Endothelial cell of hepatic sinusoid (primary cell): ENCODE results near the gene C19orf85.
"Not testable (repeated sequence)": the region's sequence is repeated elsewhere in the genome, so short reads cannot be mapped to it uniquely, and the experiment has no call there.

Source experiments
- in situ Hi-C: cut with HindIII; loops from 2 replicates; pipeline ENCODE4 v1.10.0; 2017; ENCODE audit warnings: low sequenced_read_pairs

C19orf85 gene

DNA sequence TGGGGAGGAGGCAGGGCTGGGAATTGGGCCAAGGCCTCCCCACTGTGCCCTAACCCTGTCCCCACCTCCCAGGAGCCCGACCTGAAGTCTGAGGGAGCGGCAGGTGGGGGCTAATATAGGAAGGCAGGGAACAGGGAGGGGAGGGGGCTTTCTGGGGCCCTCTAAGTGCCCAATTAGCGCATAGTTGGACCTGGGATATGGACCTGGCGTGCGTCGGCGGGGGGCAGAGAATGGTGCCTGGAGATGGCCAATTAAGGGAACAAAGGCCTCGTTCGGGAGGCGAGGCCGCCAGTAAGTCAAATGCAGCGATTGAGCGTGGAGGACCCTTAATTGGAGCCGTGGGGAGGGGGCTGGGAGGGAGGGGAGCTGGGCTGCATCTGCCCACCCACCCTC is at the start of gene C19orf85:
Gene C19orf85 (minus strand): TSS at position 90 of the 393 bp plus-strand sequence. CDS start 197 bp downstream, outside the sequence.
- in situ Hi-C loops, result no loop called here

GRCh38 chr19:55508120-55508519 is 43.6 kb upstream of the C19orf85 start:
- in situ Hi-C loops, result no loop called here

DNA sequence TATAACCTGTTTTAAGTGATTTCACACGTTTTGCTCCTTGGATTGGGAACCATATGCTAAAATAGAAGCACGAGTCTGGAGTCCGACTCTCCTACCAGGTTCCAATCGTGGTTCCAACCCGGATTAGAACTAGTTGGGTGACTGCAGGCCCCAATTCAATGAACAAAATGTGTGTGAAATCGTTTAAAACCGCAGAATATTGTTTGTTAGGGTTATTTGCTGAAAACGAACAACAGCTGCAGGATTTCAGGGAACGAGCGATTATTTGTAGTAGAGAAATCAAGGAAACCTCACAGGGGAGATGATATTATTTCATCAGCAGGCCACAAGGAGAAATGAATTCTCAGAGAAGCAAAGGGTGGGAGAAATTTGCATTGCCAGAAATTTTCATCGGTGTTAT is 40.4 kb upstream of the C19orf85 start:
- in situ Hi-C loops, result no loop called here

DNA sequence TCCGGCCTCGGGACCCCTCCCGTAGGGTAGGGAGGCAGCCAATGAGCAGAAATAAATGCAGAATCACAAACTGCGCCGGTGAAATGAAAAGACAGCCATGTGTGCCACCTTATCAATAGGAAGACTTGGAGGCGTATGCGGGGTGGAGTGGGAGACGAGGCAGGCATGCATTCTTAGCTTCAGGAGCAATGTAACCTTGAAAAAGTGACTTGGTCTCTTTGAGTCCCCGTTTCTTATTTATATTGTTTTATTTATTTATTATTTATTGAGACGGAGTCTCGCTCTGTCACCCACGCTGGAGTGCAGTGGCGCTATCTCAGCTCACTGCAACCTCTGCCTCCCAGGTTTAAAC is 39.7 kb upstream of the C19orf85 start:
- in situ Hi-C loops, result no loop called here

DNA sequence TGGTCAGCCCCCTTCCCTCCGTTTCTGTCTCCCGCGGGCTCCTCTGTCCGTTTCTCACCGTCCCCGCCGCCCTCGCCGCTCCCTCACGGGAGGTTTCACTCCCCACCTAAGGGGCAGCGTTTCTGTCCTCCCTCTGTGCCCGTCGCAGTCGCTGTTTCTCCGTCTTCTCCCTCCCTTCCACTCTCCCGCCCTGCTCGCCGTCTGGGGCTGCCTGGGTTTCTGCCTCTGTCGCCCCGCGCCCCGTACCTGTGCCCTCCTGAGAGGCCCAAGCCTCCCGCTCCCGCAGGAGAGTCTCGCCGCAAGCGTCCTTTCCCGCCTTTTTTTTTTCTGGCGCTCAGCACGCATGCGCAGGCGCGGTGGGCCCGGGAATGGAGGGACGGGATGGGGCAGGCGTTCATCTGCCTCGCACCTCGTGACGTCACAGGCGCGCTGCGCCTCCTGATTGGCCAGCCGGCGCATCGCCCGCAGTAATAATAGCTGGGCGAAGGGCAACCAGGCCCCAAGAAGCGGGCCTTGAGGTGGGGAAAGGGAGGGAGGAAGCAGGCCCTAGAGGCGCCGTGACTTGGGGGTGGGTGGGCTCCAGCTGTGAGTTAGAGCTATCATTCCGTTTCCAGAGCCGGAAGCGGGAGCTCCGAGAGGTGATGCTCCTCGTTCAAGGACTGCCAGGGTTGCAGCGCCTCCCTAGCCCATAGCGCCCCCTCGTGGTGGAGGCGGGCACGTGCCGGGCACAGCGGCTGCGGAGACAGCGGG is 39.1 kb upstream of the C19orf85 start:
- in situ Hi-C loops, result no loop called here

- in situ Hi-C loops, result no loop called here
Observed at GRCh38 chr19:55503157-55503501, 38.6 kb upstream of the C19orf85 start.

DNA sequence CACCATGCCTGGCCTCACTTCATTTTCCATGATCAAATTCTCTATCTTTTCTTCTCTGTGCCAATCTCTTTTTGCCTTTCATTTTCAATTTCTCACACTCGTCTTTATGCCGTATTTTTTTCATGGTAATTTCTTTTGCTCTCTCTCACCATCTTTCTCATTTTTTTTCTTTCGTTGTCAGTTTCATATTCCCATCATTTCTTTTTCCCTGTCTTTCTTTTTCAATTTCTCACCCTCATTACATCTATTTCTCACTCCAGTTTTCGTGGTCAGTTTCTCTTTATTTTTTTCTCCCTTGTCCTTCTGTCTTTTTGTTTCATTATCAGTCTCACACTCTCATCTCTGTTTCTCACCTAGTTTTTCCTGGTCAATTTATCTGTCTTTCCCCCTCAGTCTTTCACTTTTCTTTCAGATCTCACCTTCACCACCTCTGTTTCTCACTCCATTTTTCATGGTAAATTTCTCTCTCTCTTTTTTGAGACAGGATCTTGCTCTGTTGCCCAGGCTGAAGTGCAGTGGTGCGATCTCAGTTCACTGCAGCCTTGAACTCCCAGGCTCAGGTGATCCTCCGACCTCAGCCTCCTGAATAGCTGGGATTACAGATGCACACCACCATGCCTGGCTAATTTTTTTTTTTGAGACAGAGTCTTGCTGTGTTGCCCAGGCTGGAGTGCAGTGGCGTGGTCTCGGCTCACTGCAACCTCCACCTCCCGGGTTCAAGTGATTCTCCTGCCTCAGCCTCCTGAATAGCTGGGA is 37.8 kb upstream of the C19orf85 start:
- in situ Hi-C loops, result no loop called here

GRCh38 chr19:55500368-55500952 is 35.9 kb upstream of the C19orf85 start:
- in situ Hi-C loops, result no loop called here

GRCh38 chr19:55498246-55498840 is 33.8 kb upstream of the C19orf85 start:
- in situ Hi-C loops, result no loop called here

- in situ Hi-C loops, result no loop called here
Observed at GRCh38 chr19:55497763-55498162, 33.2 kb upstream of the C19orf85 start.

- in situ Hi-C loops, result not testable (repeated sequence)
Observed at GRCh38 chr19:55496820-55497219, 32.3 kb upstream of the C19orf85 start.

- in situ Hi-C loops, result no loop called here
Observed at GRCh38 chr19:55495646-55496349, 31.2 kb upstream of the C19orf85 start.

DNA sequence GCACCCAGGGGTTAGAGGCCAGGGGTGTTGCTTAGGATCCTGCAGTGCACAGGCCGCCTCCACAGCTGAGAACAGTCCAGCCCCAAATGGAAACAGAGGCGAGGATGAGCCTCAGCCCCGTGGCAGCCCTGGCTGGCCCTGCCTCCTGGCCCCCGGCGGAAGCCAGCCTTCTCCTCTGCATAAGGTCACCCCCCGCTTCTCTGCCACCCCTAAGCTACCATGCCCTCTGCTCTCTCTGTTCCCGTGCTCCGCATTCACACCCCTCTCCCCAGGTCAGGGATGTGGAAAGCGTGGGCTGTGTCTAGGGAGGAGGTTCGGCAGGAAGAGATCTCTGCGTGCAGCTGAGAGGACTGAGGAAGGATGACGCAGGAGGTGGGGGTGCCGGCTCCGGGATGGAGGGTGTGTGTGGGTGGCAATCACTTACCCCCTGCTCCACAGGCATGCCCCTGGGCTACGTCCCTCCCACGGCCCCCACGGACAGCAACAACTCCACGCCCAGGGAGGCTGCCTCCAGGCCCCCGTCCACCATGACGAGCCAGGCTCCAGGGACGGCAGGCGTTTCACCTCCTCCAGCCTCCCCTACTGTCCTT is 29.7 kb upstream of the C19orf85 start:
- in situ Hi-C loops, result no loop called here

DNA sequence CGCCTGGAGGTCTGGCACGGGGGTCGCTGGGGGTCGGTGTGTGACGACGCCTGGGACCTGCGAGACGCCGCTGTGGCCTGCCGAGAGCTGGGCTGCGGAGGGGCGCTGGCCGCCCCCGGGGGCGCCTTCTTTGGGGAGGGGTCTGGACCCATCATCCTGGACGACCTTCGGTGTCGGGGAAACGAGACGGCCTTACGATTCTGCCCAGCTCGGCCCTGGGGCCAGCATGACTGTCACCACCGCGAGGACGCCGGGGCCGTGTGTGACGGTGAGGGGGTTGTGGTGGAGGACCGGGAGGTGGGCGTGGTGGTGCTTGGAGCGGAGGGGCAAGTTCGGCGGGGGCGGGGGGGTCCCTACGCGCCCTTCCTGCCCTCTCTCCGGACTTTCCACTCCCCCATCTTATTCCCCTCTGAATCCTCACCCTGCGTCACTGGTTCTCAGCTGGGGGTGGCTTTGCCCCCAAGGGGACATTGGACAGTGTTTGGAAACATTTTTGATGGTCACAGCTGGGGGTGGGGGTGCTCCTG is 29.2 kb upstream of the C19orf85 start:
- in situ Hi-C loops, result no loop called here

DNA sequence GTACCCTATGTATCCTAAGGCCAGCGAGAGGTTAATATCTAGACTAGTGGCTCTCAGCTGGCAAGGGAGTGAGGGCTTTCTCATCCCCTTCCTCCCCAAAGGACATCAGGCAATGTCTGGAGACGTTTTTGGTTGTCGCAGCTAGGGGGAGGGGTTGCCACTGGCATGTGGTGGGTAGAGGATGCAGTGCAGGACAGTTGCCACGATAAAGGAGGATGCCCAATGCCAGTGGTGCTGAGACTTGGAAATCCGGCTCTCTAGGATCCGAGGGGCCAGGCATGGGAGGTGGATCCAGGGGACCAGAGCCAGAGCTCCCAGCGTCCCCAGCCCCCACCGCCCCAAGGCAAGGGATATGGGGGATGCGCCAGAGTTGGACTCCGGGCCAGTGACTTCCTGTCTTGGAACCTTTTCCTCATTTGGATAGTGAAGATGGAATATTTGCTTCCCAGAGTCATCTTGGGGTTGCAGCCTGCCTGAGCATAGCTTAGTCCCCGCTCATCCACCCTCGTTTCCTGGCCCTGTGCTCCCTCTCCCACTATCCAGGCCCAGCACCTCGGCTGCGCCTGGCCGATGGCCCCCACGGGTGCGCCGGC is 28.6 kb upstream of the C19orf85 start:
- in situ Hi-C loops, result no loop called here

- in situ Hi-C loops, result no loop called here
Observed at GRCh38 chr19:55492362-55492944, 27.9 kb upstream of the C19orf85 start.

DNA sequence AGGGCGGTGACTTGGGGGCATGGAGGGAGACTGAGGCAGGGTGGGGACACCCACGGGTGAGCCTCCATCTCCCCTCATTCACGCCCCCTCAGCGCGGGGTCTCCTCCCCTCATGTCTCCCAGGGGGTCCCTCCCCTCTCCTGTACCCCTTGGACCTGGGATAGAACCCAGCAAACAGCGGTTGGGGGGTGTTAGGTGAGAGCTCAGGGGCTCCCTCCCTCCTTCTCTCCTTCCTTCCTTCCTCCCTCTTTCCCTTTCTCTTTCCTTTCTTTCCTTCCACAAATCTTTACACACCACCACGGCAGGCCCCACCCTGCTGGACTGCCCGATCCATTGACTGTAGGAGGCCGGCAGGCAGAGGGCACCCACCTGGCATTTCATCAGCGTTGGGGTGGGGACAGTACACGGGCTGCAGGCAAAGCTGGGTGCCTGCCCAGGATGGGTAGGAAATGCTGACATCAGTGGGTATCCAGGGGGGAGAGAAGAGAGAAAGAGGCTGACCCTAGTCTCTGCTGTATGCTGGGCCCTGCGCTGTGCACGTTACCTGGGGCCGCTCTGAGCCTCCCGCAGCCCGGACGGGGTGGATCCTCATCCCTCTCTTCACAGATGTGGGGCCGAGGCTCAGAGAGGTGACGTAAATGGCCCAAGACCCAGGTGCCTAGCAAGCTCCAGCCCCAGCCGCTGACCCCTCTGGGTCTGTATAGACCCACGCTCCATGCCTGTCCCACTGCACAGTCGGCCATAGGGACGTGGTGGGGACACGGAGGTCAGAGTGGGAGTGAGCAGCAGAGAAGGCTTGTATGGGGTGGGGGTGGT is 27.2 kb upstream of the C19orf85 start:
- in situ Hi-C loops, result no loop called here

DNA sequence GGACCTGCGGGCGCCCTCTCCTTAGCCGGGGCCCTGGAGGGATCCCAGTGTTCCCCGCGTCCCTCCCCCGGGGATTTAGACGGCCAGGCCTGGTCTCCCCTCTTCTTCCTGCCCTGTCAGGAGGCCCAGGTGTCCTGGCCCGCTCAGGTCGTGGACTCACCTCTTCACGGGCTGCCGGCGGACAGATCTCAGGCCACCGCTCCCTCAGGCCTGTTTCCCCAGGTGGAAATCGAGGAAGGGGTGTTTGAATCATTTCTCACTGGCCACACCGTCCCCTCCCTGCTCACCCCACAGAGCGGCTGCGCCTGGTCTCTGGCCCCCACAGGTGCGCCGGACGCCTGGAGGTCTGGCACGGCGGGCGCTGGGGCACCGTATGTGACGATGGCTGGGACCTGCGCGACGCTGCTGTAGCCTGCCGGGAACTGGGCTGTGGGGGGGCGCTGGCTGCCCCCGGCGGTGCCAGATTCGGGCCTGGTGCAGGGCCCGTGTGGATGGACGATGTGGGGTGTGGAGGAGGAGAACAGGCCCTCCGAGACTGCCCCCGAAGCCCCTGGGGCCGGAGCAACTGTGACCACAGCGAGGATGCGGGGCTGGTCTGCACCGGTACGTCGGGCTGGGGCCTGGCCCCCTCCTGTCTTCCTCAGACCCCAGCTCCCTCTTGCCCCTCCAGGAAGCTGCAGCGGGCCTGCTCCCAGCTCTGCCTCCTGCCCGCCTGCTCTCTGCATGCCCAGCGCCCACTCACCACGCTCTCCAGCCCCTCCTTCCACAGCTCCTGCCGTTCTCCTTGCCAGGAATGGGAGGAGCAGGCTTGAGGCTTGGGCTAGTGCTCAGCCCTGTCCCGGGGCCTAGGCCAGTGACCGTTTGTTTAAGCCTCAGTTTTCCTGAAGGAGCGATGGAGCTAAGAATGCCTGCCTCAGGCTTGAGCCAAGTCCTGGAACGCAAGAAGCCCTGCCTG is 26.2 kb upstream of the C19orf85 start:
- in situ Hi-C loops, result no loop called here
